HG03354 (cell line): ENCODE results near the gene ZC2HC1C.
"Not testable (repeated sequence)": the region's sequence is repeated elsewhere in the genome, so short reads cannot be mapped to it uniquely, and the experiment has no call there.

Source experiments
- ATAC-seq: cut with Tn5 transposase; IDR thresholded peaks from one replicate; pipeline ENCODE4 v1.9.1; 2021; ENCODE audit warnings: mild to moderate bottlenecking; ENCODE audit not compliant: unreplicated experiment, poor library complexity, severe bottlenecking

ZC2HC1C gene

DNA sequence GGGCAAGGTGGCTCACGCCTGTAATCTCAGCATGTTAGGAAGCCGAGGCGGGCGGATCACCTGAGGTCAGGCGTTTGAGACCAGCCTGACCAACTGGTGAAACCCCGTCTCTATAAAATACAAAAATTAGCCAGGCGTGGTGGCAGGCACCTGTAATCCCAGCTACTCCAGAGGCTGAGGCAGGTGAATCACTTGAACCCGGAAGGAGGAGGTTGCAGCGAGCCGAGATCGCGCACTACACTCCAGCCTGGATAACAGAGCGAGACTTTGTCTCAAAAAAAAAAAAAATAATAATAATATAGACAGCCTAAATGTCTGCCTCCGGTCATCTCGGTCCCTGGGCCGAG lies 58.0 kb downstream of the ZC2HC1C start:
- ATAC-seq, result not testable (repeated sequence)

DNA sequence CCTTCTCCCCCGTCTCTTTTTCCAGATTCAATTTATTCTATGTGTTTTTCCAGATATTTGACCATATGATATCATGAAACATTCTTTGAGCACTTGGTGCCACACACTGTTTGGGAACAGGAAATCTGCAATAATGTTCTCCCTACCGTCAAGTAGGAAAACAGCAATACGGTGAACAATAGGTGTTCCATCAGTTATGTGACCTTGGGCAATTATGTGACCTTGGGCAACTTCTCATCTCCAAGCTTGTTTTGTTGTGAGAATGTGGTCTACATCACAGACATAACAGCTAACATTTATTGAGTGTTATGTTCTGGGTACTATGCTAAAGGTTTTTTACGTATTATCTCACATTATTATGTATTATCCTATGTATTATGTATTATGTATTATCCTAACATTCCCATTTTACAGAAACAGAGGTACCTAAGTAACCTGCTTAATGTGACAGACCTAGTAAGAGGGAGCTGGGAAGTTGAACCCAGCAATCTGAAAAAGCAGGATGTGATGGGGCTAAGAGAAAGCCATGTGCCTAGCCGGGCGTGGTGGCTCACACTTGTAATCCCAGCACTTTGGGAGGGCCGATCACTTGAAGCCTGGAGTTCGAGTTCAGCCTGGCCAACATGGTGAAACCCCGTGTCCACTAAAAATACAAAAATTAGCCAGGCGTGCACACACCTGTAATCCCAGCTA lies 58.6 kb downstream of the ZC2HC1C start:
- ATAC-seq, result no peak

DNA sequence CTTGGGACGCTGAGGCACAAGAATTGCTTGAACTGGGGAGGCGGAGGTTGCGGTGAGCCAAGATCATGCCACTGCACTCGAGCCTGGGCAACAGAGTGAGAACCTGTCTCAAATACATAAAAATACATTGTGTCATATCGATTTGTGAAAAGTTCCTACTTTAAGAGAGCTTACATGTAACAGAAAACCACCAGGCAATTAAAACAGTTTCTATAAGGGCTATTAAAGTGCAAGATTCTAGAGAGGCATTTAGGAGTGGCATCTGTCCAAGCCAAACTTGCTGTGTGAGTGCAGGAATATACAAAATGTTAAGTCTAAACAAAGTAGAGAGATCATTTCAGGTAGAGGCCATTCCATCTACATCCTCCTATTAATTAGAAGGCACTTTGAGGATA lies 59.2 kb downstream of the ZC2HC1C start:
- no peak for ATAC-seq
